CD1c-positive myeloid dendritic cell (primary cell): ENCODE measurements around the gene MRPL39.

Experiments
- DNase-seq: peaks from one replicate; pipeline ENCODE4 v3.0.0-alpha.2; 2016; ENCODE audit errors: extremely low spot score

MRPL39 gene

DNA sequence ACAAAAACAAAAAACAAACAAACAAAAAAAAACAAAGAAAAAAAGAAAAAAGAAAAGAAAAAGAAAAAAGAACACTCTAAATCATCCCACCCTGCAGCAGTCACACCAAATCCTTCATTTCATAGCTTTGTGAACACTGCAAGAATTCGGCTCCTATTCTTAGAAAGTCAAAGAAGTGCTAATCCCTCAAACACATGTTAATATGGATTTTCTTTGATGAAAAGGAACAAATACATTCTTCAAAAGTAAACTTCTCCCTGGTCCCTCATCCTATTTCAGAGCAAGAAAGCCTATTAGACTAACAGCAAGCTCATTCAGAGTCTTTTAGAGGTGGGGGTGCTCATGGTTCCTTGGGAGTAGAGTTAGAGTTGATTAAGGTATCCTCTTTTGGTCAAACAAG is 7.2 kb upstream of the MRPL39 start:
- DNase-seq = no peak

DNA sequence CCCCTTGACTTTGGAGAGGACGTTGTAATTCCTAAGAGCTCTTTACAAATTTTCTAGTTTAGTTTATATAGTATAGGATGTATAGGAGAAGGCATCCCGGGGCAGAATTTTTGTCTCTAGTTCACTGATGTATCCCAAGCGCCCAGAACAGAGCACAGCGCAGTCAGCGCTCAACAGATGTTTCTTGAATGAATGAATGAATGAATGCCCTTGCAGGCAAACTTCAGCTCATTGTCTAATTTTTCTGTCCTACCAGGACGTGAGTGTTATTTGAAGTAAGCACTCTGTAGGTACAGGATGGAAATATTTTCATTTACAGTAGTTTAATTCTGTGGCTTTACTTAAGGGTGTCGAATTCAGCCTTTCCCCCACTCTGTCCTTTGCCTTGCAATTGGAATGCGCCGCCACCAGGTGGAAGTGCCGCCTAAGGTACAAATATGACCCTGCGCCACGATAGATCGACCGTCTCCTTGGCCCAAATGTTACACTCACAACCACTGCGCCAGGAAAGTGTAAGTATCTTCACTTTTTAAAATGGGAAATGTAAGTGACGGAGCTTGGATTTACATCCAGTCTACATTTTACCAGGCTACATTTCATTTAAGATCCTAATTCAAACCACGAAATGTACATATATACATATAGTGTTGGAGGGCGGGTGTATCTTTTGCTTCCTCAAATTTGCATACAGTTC is 910 bp upstream of the MRPL39 start:
- peak; percentile 88 for DNase-seq

DNA sequence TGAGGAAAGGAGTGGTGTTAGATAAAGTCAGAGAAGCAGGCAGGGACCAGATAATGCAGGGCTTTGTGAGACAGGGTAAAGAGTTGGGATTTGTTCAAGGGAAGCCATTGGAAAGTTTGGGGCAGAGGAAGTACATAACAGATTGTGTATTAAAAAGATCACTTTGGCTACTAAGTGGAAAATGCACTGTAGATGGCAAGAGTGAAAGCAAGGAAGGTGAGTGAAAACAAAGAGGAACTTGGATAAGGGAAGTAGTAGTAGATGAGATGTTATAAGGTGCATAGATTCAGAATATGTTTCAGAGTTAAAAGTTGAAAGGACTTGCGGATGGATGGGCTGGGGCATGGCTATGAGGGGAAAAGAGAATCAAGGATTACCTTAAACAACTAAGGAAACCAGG is 17.4 kb downstream of the MRPL39 start:
- no peak for DNase-seq

DNA sequence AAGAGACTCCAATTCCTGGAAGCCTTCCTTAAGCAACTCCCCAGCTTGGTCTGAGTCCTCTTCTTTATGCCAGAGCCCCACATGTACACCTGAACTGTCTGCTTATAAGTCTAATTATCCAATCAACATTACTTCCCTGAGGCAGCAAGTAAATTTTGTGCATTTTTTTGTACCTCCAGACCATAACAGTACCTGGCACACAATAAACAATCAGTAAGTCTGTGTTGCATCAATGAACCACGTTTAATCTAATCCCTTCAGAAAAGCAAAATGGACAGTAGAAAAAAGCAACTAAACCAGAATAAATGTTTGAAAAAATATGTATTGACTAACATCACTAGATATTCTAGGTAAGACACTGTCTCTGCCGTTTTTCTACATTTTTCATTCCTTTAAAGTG is 20.5 kb downstream of the MRPL39 start:
- DNase-seq = no peak

DNA sequence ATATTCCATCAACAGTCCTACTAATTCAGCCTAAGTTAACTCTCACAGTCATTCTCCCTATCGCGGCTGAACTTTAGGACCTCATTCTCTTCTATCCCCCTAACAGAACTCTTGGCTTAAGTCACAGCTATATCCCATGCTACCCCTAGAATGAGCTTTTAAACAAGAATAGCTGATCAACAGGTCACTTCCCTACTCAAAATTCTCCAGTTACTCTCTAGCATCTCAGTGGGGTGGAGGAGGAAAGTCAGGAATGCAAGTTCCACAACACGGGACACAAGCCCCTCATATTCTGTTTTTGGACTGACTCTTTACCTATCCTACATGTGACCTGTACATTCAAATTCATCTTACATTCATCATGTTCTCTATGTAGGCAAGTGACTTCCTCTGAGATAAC is 21.0 kb downstream of the MRPL39 start:
- no peak for DNase-seq

DNA sequence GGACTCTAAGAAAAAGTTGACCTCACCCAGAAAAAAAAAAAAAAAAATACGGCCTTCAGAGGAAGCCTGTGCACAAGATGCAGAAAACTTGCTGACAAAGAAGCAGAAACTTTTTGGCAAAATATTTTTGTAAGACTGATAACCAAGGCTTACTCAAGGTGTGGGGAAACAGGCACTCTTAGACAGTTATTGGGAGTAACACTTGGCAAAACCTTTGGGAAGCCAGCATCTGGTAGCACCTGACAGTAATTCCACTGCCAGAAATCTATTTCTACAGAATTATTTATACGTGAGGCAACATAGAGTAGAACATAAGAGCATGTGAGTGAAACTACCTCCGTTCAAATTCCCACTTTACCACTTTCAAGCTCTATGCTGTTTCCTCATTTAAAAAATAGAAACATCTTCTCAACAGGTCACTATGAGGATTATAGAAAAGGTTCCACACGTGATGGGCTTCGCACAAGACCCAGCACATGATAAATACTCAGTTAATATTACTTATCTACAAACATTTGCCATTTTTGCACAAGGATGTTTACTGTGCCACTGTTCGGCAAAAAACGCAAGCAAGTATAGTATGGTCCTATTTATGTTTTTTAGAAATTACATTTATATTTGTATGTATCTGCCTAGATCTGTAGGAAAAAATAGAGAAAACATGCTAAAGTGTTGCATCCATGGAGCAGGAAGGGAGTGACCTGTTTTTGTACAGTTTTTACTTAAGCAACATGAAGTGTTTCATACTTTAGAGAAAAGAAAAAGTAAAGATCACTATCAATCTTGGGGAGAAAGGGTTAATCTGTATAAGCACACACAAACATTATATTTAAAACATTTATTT is 22.2 kb downstream of the MRPL39 start:
- DNase-seq = no peak

DNA sequence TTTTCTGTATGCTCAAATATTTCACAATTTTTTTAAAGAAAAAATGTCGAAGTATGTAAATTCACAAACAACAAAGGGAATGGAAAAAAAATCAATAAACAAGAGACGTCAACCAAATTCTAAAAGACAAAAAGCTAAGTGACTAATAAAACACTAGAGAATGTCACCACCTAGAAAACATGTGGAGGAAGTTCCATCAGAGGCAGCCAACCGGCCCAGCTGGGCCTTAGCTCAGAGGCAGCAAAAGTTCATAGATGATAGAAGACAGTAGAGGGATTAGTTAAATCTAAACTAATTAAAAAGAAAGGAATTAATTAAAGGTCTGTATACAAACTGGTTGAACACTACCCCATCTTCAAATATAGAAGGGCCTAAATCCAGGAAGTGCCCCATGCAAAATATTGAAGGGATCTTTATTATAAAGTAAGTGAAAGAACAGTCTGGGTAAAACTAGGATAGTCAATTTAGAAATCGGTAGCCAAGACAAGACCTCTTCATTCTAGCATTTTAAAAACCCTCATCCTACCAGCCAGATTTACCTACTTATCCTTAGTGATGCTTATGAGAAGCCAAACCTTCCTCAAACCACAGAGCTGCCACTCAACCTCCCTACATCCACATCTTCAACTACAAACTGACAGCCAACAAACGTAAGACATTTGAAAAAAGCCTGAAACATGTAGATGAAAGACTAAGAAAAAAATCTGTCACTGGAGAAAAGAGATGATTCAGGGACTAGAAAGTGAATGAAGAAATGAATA is 23.7 kb downstream of the MRPL39 start:
- DNase-seq = no peak

DNA sequence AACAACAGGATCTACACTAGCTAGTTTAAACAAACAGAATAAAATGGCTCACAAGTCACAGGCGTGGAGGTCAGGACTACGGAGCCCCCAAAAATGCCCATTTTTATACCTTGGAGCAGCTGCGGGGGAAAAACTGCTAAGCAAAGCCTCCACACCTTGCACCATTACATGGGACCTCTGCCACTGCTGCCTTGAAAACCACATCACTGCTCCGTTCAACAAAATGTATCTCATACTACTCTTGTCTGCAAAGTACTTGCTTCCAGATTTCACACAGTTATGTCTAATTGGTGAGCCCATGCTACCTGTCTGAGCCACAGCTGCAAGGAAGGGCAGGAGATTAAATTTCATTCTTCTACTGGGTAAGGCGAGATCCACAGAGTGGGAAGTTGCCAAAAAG is 24.4 kb downstream of the MRPL39 start:
- DNase-seq = no peak

DNA sequence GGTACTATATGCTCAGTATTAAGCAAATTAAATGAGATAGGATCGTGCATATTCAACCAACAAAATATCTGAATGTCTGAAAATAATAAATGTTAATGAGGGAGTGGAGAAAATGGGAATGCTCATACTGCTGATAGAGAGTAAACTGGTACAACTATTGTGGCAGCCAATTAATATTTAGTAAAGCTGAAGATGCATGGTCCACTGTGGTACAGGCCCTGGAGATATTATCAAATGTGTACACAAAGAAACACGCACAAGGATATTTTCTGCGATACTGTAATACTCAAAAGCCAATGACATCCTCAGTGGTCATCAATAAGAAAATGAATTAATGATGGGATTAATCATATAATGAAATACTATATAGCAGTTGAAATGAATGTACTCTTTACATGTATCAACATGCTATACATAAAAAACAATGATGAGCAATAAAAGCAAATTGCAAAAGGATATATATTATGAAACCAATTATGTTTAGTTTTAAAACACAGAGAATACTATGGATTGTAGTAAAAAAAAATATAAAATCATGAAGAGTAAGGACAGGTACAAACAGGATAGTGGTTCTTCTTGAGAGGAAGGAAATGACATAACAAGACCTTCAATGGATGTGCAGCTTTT is 25.0 kb downstream of the MRPL39 start:
- no peak for DNase-seq

DNA sequence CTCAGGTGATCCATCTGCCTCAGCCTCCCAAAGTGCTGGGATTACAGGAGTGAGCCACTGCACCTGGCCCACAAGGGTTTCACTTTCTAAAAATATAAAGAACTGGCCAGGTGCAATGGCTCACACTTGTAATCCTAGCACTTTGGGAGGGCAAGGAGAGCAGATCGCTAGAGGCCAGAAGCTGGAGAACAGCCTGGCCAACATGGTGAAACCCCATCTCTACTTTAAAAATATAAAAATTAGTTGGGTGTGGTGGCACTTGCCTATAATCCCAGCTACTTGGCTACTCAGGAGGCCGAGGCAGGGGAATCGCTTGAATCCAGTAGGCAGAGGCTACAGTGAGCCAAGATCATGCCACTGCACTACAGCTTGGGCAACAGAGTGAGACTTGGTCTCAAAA is 25.7 kb downstream of the MRPL39 start:
- no peak for DNase-seq

DNA sequence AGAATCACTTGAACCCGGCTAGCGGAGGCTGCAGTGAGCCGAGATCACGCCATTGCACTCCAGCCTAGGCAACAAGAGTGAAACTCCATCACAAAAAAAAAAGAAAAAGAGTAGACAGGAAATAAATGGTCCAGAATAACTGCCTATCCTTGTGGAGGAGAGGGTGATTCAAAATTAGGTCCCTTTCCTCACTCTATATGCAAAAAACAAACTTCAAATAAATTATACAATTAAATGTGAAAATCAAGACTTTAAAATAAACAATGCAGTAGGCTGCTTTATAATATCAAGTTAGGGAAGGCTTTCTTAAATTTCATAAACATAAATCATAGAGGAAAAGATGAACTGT is 26.4 kb downstream of the MRPL39 start:
- no peak for DNase-seq

DNA sequence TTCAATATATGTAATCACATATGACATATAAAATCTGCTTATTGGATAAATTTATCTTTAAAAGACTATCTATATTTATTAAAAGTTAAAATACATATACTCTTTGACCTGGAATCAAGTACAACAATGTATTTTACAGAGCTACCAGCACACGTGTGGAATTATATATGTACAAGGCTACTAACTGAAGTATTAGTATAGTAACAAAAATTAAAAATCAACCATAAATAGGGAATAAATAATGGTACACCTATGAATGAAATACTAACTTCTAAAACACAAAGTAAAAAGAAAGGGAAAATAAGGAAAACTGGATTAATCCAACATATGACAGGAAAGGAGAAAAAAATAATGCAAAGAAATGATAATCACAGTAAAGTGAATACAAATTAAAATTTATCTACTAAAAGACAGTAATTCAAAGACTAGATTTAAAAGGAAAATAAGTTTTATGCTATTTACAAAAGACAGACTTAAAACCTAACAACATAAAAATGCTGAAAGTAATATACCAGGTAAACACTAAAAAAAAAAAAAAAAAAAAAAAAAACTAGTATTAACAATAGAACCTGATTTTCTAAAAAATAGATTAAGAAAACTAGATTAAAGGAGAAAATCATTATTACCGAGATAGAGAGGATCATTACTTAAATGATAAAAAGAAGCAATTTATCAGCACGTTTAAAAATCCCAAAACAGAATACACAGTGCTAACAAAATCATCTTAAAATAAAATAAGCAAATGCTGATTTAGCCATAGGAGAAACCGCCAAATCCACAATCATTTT is 27.9 kb downstream of the MRPL39 start:
- no peak for DNase-seq

DNA sequence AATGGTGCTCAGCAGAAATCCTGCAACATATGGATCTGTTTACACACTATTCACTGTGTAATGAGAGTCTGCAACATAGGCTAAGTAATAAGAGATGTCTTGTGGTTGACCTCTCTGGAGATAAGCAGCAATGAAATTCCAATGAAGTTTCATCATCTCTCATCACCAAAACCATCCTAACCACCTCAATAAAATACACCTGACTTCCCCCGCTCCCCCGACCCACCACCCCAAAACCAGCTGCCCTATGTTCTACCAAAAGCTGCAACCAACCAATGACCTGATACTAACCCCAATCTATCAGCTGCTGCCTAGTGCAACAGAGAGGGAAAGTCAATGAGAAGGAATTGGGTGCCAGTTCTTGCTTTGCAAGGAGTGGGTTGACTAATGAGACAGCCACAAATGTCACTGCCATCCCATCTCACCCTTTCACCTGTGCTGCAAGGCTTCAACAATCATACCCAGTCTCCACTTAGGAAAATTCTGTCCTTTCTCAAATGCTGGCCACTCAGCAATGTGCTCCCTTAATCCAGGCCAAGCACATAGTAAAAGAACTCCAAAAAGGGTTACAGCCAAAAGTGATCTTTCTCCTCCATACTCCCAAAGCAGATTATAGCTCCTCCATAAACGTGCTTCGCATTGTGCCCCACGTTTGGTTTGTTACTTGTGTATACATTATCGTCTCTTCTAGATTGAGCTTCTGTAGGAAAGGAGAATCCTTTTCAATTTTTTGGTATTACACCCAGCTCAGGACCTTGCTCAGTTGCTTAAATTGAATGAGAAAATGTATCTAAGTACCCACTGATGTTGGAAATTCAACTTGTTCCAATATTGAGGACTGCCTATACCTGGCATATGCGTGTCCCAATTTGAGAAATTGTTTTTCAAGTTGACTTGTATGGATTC is 29.0 kb downstream of the MRPL39 start:
- no peak for DNase-seq

DNA sequence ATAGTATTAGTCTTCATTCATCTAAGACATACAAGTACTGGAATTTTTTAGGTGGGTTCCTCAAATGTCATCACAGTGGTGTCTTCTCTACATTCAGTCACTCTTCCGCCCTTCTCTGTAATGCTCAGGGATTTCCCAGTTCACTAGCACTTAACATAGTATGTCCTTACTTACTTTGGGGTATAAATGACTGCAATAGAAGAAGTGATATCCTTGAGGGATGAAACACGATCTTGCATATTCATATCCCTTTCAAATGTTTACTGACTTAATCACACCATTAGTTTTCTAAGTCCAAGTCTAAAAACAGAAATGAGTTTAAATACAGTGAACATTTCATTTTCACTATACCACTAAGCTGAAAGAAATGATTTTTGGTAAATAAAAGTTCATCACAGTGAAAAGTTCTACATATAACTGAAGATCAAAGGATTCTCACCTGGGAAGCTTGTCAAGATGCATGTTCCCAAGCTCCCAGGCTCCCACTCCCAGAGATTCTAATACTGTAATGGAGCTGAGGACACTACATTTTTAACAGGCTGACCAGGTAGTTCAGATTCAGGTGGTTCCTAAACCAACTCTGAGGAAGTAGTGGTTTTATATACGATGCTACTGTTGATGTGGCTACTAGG is 29.7 kb downstream of the MRPL39 start:
- no peak for DNase-seq

DNA sequence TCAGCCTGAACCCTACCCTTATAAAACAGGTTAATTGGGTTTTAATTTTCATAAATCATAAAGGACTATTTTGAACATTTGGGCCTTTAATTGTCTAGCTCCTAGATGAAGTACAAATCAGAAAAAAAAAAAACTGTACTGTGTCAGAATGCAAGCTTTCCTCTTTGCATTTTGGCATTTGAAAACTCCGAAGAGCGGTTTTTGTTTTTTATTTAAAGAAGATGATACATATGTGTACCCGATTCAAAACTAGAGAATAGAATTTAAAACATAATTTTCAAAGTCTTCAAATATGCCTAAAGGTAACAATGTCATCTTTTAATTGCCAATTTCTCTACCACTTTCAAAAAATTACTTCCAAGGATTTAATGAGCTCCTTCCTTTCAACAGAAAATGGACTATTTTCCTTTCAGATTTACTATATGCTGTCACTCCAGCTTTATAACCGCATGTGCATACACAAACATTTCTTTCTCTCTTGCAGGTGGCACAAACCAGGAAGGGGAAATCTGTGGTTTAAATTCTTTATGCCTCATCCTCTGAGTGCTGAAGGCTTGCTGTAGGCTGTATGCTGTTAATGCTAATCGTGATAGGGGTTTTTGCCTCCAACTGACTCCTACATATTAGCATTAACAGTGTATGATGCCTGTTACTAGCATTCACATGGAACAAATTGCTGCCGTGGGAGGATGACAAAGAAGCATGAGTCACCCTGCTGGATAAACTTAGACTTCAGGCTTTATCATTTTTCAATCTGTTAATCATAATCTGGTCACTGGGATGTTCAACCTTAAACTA is 33.7 kb downstream of the MRPL39 start:
- peak; percentile 81 for DNase-seq

DNA sequence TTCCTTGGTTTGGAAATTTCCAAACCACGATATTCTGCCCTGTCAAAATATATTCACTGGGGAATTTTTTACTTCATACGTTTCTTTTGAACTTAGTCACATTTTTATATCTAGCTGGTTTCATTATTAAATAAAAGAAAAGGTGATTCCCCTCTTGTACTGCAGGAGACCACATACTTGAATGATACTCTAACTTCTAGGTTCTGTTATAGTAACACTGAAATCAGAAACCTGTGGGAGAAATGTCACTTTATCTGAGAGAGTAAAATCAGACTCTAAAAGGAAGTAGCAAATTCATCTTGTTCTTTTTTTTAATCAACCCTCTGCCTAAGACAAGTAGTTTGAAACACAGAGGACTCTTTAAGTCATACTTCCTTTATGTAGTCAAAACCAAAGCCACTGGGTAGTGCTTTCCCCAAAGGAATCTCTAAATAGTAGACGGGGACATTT is 34.4 kb downstream of the MRPL39 start:
- peak; percentile 56 for DNase-seq

DNA sequence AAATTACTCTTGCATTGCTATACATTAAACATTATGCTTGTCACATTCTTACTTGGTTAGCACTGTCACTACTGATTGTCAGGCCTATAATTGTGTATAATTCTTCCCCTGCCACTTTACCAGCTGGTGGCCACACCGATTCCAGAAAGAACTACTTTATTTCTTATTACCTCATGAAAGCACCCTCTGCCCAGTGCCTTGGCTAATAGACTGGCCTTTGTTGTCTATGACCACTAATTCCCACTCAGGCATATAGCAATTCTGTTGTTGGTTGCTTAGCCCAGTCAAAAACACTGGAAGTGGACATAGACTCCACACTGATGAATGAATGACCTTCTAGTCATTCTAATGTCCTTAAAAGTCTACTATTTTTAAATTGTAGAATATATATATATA is 35.6 kb downstream of the MRPL39 start:
- DNase-seq = no peak

DNA sequence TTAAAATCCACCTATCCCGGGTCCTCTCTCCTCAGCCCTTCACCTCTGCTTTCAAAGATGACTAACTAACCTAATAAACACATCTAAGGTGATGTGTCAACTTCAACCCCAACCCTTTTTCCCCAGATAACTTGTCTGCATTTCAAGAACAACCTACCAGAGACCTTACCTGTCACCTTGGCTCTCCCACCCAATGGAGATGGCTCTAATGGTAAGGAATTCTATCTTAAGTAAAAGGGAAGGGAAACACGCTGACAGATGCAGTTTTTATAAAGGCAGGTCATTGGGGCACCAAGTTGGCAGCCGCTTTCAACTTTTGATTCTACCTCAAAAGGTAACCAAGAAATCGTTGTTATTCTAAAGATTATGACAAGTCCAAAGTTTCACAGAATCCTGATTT is 37.6 kb downstream of the MRPL39 start:
- no peak for DNase-seq

DNA sequence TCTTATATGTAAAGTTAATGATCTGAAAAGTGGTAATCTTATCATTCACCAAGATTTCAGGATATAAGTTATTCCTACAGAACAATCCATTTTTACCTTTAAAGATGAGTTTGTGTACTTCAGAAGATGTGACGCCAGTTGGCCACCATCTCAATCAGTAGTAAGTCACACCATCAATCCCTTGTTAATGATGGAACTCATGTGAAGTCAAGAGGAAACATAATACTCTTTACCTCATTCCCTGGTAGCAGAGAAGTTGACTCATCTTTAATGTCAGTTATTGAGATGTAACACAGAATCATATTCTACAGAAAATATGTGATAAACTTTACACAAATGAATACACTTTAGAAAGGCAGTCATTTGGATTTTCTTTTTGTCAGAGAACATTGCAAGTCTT is 38.2 kb downstream of the MRPL39 start:
- DNase-seq = no peak
